IPS-18a (cell line): ENCODE data around the gene ASB6.

Experiments used
- H3K27ac ChIP-seq: one replicate; pipeline ENCODE4 v1.5.1; 2013; ENCODE audit warnings: low read length
- H3K27me3 ChIP-seq: one replicate; pipeline ENCODE4 v1.6.1; 2013; ENCODE audit warnings: mild to moderate bottlenecking, low read length; ENCODE audit not compliant: control insufficient read depth, insufficient read depth
- H3K36me3 ChIP-seq: one replicate; pipeline ENCODE4 v1.6.1; 2013; ENCODE audit warnings: low read depth, low read length; ENCODE audit not compliant: control insufficient read depth
- H3K4me1 ChIP-seq: one replicate; pipeline ENCODE4 v1.6.1; 2013; ENCODE audit warnings: low read depth, low read length; ENCODE audit not compliant: control insufficient read depth
- H3K4me3 ChIP-seq: one replicate; pipeline ENCODE4 v1.5.1; 2013; ENCODE audit warnings: low read length
- H3K9ac ChIP-seq: one replicate; pipeline ENCODE4 v1.6.1; 2013; ENCODE audit warnings: mild to moderate bottlenecking, low read length, moderate library complexity
- H3K9me3 ChIP-seq: one replicate; pipeline ENCODE4 v1.6.1; 2013; ENCODE audit warnings: low read depth, low read length; ENCODE audit not compliant: control insufficient read depth

ASB6 gene

DNA sequence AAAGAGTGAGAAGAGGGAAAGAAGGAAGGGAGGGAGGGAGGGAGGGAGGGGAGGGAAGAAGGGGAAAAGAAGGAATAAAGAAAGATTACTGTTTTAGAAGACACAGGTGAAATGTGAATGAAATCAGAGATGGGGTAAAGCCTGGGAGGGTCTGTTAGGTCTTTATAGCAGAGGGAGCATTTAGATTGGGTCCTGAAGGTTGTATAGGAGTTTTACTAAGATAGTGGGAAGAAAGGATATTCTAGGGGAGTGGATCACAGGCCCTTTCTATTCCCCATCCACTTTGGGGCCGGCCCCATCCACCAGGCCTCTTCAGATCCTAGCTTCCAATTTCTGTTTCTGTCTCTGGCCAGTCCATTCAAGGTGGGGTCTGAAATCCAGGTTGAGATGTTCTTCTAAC lies 56.6 kb downstream of the ASB6 start:
- no peak overlapping the region for H3K27ac ChIP-seq
- H3K27me3 ChIP-seq = peaks cover 8% of the 10 kb centered on the region
- H3K9ac ChIP-seq = no peak overlapping the region
- H3K4me3 ChIP-seq = no peak overlapping the region
- H3K4me1 ChIP-seq = peaks cover 3% of the 10 kb centered on the region
- H3K9me3 ChIP-seq = no peaks in the 10 kb centered on the region
- H3K36me3 ChIP-seq = no peaks in the 10 kb centered on the region
